A673 (cell line): ENCODE results near the gene MACROH2A1. TPM values are rescaled to one million over a fixed set of nuclear protein-coding genes. Genes with fewer than 3 reads are reported as not detected.

Experiments
- BruUV-seq: library from RNA; stranded (reverse); fragments of 400-500 nt; replicated peaks from 2 replicates; lab custom pipeline; 2021; lab: Mats Ljungman, UMichigan
- CTCF ChIA-PET: fragments of 300-600 bp; sonication (Branson Sonifier 250); formaldehyde crosslinking; loops from one replicate; lab custom pipeline; 2022; ENCODE audit warnings: antibody characterized with exemption; lab: Charles Lee
- POLR2A ChIA-PET: fragments of 300-600 bp; sonication (Branson Sonifier 250); formaldehyde crosslinking; loops from one replicate; lab custom pipeline; 2022; ENCODE audit warnings: antibody characterized with exemption; ENCODE audit not compliant: low non-redundant PET; lab: Charles Lee
- DNase-seq: peaks from one replicate; pipeline ENCODE4 v3.0.0-alpha.2; 2015; ENCODE audit warnings: low spot score
- H3K27ac ChIP-seq: fragments of 200-600 bp; sonication (generic); 2 replicates; pipeline ENCODE4 v1.5.1; 2016; ENCODE audit warnings: mixed run types, low read depth, mild to moderate bottlenecking, mixed read lengths, antibody characterized with exemption, low read length; ENCODE audit not compliant: poor library complexity, severe bottlenecking
- H3K27me3 ChIP-seq: fragments of 200-600 bp; sonication (generic); replicated peaks from 2 replicates; pipeline ENCODE4 v1.6.1; 2017; ENCODE audit warnings: mixed run types, low read depth, mild to moderate bottlenecking, mixed read lengths, antibody characterized with exemption, low read length; ENCODE audit not compliant: insufficient read depth, poor library complexity
- H3K36me3 ChIP-seq: fragments of 200-600 bp; sonication (generic); 2 replicates; pipeline ENCODE4 v1.6.1; 2016; ENCODE audit warnings: mixed run types, mild to moderate bottlenecking, mixed read lengths, antibody characterized with exemption, low read length; ENCODE audit not compliant: insufficient read depth, poor library complexity, severe bottlenecking
- H3K4me1 ChIP-seq: fragments of 200-600 bp; sonication (generic); 2 replicates; pipeline ENCODE4 v1.6.1; 2017; ENCODE audit warnings: mixed run types, mild to moderate bottlenecking, mixed read lengths, antibody characterized with exemption, low read length; ENCODE audit not compliant: insufficient read depth, poor library complexity, severe bottlenecking
- H3K4me3 ChIP-seq: fragments of 200-600 bp; sonication (generic); 2 replicates; pipeline ENCODE4 v1.5.1; 2016; ENCODE audit warnings: low read depth, mixed run types, mild to moderate bottlenecking, mixed read lengths, low read length; ENCODE audit not compliant: poor library complexity, severe bottlenecking
- H3K9me3 ChIP-seq: fragments of 200-600 bp; sonication (generic); 2 replicates; pipeline ENCODE4 v1.6.1; 2016; ENCODE audit warnings: mixed run types, low read depth, mild to moderate bottlenecking, mixed read lengths, antibody characterized with exemption, low read length; ENCODE audit not compliant: poor library complexity, severe bottlenecking
- EZH2 ChIP-seq: fragments of 200-600 bp; sonication (generic); IDR thresholded peaks from 2 replicates; pipeline ENCODE4 v1.6.1; 2017; ENCODE audit warnings: borderline replicate concordance, low read depth, mild to moderate bottlenecking, mixed read lengths, antibody characterized with exemption, low read length; ENCODE audit not compliant: poor library complexity, severe bottlenecking
- intact Hi-C: fragments of 100-400 bp; cut with micrococcal nuclease; formaldehyde crosslinking; loops from one replicate; pipeline ENCODE4 v1.10.0; 2022; ENCODE audit not compliant: unreplicated experiment
- total RNA-seq: library from RNA; stranded (reverse); gene quantifications from 2 replicates; pipeline ENCODE4 v1.2.3, GENCODE V29; 2021
- TF ChIP-seq, protein P1 (sequence below): fragments of 300-800, 200-600 bp; sonication (generic); conservative IDR thresholded peaks from 2 replicates; pipeline ENCODE4 v1.5.1; 2017; ENCODE audit warnings: low read depth, mild to moderate bottlenecking, antibody characterized with exemption, low read length, moderate library complexity, mixed read lengths

Gene MACROH2A1
- total RNA-seq, 1 experiment from 2014 or later: 264 TPM

DNA sequence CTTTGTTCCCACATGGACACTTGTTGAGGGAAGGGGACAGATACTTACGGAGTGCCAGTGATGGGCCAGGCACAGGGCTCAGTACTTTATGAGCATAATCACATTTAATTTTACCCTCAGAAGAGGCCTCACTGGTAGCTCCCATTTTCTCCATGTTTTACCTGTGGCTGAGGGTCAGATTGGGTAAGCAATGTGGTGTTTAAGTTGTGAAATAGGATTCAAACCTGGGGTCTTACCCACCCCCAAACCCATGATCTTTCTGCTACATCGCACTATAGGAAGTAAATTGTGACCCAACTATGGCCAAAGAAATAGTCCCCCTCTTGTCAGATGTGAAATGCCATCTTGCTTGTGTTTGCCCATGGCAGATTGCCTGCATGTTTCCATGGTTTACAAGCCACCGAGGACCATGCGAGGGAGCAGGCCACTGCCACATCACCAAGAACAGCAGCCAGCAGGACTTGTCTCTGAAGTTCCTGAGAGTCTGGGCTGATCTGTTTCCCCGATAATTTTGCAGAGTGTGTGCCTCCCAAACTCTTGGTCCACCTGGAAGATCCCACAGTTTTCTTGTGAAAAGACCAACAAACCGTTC is 95.4 kb downstream of the MACROH2A1 start:
- POLR2A ChIA-PET: no interaction called here
- CTCF ChIA-PET: no interaction called here
- H3K4me1 ChIP-seq: no peaks in the 10 kb centered on the region
- H3K27me3 ChIP-seq: no peaks in the 10 kb centered on the region
- intact Hi-C loops: no loop called here
- no TSS peak for BruUV-seq
- no peak for DNase-seq
- H3K27ac ChIP-seq: no peak overlapping the region
- TF ChIP-seq EZH2: no peak
- TF ChIP-seq, protein P1, sequence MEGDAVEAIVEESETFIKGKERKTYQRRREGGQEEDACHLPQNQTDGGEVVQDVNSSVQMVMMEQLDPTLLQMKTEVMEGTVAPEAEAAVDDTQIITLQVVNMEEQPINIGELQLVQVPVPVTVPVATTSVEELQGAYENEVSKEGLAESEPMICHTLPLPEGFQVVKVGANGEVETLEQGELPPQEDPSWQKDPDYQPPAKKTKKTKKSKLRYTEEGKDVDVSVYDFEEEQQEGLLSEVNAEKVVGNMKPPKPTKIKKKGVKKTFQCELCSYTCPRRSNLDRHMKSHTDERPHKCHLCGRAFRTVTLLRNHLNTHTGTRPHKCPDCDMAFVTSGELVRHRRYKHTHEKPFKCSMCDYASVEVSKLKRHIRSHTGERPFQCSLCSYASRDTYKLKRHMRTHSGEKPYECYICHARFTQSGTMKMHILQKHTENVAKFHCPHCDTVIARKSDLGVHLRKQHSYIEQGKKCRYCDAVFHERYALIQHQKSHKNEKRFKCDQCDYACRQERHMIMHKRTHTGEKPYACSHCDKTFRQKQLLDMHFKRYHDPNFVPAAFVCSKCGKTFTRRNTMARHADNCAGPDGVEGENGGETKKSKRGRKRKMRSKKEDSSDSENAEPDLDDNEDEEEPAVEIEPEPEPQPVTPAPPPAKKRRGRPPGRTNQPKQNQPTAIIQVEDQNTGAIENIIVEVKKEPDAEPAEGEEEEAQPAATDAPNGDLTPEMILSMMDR: no peak
- no peak overlapping the region for H3K4me3 ChIP-seq
- H3K9me3 ChIP-seq: no peaks in the 10 kb centered on the region
- no peaks in the 10 kb centered on the region for H3K36me3 ChIP-seq

DNA sequence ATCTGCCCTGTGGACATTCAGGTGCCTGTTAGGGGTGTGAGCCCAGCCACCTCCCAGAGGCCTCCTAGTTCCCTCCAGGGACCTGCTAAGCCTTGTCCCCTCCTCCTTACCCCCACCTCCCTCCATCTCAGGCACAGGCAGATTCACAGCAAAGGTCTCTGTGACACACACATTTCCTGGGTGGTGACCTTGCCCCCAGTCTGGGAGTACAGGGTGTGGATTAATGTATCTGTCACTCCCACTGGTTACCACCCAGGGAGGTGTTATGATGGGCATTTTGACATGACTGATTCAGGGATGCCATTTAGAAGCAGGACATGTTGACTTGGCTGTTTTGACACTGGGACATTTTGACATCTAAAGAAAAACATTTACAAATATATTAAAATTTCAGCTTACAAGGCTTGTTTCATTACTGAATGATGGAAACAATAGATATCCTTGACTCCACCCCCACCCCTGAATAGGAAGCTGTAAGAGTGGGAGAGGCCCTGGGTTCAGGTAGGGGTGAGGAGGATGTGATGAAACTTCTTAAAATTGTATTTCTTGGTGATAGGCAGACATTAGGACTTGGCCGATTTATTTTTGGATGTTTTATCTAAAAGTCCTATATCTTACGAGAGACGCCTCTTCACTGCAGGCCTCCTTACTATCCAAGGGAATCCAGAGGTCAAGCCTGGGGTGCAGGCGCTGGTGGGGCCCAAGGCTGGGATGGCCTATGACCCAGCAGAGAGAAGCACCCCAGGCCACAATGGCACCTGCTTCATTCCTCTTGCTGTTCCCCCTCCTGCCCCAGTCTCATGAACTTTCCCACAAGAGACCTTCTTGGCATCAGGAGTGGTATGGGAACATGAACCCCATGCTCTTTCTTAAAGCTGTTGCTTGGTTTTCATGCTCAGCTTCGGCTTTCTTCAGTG is 101.9 kb downstream of the MACROH2A1 start:
- H3K36me3 ChIP-seq: no peaks in the 10 kb centered on the region
- H3K27me3 ChIP-seq: peaks cover 9% of the 10 kb centered on the region
- no peak overlapping the region for H3K27ac ChIP-seq
- TF ChIP-seq, protein P1: no peak
- TF ChIP-seq EZH2: no peak
- H3K9me3 ChIP-seq: no peaks in the 10 kb centered on the region
- ChIA-PET CTCF (no interaction called here), POLR2A (no interaction called here)
- BruUV-seq: no TSS peak
- H3K4me3 ChIP-seq: no peak overlapping the region
- H3K4me1 ChIP-seq: no peaks in the 10 kb centered on the region
- intact Hi-C loops: no loop called here
- no peak for DNase-seq

- H3K27ac ChIP-seq: no peak overlapping the region
- no peaks in the 10 kb centered on the region for H3K9me3 ChIP-seq
- BruUV-seq: no TSS peak
- H3K36me3 ChIP-seq: no peaks in the 10 kb centered on the region
- H3K27me3 ChIP-seq: peaks cover 11% of the 10 kb centered on the region
- CTCF ChIA-PET: no interaction called here
- no peak overlapping the region for H3K4me3 ChIP-seq
- no peak for DNase-seq
- H3K4me1 ChIP-seq: no peaks in the 10 kb centered on the region
- intact Hi-C loops: no loop called here
- TF ChIP-seq, protein P1: no peak
- no peak for TF ChIP-seq EZH2
- POLR2A ChIA-PET: no interaction called here
These were observed 103.2 kb downstream of the MACROH2A1 start for GRCh38 chr5:135295852-135296251.
